Activated CD4-positive, alpha-beta T cell treated with anti-CD3 and anti-CD28 coated beads, Interleukin-10, Interleukin-2, amounts not matched to agents 100 ng/mL and 50 ng/mL, durations not matched to agents 16 hours and 8 hours (primary cell): ENCODE results near the gene MYH13.

Experiments used
- DNase-seq: peaks from one replicate; pipeline ENCODE4 v3.0.0-alpha.2; 2020

MYH13 gene

GRCh38 chr17:10339051-10339450 is 33.8 kb downstream of the MYH13 start:
- no peak for DNase-seq

- no peak for DNase-seq
Measured at GRCh38 chr17:10337976-10338375, 34.8 kb downstream of the MYH13 start.

GRCh38 chr17:10337136-10337535 is 35.7 kb downstream of the MYH13 start:
- no peak for DNase-seq

- DNase-seq: no peak
Measured at GRCh38 chr17:10336393-10336792, 36.4 kb downstream of the MYH13 start.

DNA sequence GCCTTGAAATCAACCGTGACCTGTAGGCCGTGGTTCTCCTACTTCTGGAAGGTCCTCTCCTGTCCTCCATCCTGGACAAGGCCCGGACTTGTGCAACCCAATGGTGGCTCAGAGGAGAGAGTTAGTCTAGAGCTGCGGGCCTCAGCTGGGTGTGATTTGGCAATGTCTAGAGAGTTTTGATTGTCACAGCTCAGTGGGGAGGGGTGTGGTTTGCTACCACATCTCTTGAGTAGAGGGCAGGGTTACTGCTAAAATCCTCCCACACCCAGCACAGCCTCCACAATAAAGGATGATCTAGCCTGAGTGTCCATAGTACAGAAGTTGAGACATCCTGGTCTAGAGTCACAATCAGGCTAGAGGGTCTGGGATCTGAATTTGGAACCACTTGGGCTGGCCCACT is 40.3 kb downstream of the MYH13 start:
- no peak for DNase-seq

DNA sequence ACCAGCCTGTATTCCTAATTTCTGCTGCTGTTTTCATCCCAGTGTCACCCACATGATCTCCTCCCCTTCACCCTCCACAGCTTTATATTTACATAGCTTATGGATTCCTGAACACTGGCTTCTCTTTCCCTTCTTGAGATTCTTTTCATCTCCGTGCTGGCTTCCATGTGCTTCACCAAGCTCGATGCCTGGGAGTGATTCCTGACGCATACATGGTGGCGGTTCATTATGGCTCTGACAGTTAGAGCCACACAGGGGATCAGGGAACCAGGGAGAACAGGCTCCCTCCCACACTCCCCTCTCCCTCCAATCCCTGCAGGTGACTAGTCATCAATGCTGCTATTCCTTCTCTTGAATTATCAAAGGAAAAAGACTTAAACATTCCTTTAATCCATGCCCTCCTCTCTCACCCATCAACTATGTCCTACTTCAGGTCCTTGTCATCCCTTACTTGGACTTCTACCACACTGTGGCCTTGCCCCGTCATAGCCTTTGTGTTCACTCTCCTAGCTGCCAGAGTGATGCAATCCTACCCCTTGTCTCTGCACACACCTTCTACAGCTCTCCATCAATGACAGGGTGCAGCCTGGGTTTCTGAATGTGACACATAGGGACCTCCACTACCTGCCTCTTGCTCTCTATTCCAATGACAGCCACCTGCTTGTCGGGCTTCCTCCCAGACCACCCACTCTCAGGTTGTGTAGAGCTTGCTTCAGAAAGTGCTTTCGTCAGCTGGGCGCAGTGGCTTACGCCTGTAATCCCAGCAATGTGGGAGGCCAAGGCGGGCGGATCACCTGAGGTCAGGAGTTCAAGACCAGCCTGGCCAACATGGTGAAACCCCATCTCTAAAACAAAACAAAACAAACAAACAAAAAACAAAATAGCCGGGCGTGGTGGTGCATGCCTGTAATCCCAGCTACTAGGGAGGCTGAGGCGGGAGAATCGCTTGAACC is 43.6 kb downstream of the MYH13 start:
- DNase-seq: no peak

DNA sequence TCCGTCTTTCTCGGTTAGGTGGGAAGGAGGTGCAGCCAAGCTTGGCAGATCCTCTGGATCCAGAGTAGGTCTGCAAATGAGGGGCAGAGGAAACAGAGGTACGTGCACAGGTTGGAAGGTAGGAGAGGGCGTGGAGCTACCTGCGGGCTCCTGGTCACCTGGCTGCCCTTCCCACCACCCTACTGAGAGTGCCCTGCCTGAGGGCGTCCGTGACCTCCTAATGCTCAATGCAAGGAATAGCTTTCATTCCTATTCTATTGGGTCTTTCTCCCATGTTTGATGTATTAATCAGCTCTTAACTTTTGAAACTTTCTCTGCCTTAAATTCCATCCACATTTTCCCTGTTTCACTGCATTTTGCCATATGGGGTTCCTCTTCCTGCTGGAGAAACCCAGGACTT is 44.6 kb downstream of the MYH13 start:
- no peak for DNase-seq

- DNase-seq: peak; percentile 82
Measured at GRCh38 chr17:10327640-10328039, 45.2 kb downstream of the MYH13 start.

- no peak for DNase-seq
Measured at GRCh38 chr17:10325031-10325695, 47.6 kb downstream of the MYH13 start.

- no peak for DNase-seq
Measured at GRCh38 chr17:10323812-10324610, 48.8 kb downstream of the MYH13 start.

DNA sequence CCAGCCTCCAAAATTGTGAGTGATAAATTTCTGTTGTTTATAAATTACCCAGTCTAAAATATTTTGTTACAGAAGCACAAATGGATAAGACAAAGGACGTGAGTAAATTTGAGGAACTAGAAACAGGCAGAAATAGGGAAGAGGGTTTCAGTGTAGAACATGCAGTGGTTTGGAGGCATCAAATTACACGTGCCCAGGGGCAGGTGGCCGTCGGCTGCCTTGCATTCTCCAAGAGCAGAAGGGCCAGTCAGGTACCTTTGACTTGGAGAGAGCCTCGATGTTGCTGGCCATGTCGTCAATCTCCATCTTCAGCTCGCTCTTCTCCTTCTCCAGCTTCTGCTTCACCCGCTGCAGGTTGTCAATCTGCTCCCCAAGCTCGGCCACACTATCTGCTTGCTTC is 54.3 kb downstream of the MYH13 start:
- no peak for DNase-seq

- no peak for DNase-seq
Measured at GRCh38 chr17:10317543-10317834, 55.3 kb downstream of the MYH13 start.

DNA sequence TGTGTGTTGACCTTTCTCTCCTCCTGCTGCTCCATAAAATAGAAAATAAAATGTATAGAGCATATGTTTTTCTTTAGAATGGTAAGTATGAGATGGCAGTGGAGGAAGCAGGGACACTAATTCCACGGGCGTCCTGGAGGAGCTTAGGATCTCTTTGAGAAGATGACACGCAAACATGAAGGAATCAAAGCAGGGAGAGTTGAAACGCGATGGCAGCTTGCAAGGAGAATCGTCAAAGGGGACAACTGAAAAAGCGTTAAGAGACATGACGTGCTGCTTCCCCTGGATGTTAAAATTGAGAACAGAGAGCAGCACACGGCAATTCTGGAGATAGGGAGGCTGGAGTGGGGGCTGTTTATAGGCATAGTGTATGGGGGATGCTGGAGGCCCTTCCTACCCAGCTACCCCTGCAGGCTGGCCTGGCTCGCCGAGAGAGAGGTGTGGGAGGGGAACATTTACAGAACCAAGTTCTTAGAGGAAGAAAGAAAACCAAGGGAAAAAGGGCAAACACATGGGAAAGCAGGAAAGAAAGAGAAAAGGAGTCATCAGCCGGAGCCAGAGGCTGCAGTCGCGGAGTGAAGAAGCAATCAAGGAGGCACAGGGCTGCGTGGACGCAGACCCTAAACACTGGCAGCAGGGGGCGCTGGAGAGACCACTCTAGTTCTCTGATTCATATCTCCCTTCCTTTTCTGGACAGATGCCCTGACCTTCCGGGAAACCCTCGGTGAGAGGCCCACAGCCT is 55.8 kb downstream of the MYH13 start:
- DNase-seq: peak; percentile 63

DNA sequence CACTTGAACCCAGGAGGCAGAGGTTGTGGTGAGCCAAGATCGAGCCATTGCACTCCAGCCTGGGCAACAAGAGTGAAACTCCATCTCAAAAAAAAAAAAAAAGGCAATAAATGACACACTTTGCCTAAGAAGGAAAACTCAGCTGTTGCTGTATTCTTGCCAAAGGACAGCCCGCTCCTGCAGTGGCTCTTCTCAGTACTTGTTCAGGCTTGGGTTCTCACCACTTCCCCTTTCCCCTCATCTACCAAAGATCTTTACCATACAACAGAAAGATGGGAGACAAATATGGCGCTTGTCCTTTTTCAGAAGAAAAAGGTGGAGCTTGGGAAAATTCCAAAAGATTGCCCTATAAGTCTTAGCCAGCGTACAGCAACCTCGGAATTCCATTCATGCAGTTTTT is 58.5 kb downstream of the MYH13 start:
- no peak for DNase-seq

- no peak for DNase-seq
Measured at GRCh38 chr17:10313037-10313672, 59.7 kb downstream of the MYH13 start.

DNA sequence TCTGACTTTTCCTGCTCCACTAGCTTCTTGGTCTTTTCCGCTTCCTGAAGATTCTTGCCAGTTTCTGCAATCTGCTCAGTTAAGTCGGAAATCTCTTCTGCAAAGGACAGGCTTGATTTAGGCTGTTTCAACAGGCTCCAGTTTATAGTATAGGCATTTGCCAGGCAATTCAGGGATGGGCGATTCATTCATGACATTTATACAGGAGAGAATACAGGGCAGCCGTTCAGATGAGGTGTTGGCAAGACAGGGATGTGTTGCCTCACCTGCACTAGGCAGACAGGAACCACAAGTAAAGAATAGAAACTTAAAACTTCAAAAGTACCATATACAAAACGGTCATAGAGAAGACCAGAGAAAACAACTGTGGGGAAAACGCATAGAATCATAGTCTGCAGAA is 61.7 kb downstream of the MYH13 start:
- no peak for DNase-seq

GRCh38 chr17:10309003-10309974 is 63.5 kb downstream of the MYH13 start:
- DNase-seq: no peak

DNA sequence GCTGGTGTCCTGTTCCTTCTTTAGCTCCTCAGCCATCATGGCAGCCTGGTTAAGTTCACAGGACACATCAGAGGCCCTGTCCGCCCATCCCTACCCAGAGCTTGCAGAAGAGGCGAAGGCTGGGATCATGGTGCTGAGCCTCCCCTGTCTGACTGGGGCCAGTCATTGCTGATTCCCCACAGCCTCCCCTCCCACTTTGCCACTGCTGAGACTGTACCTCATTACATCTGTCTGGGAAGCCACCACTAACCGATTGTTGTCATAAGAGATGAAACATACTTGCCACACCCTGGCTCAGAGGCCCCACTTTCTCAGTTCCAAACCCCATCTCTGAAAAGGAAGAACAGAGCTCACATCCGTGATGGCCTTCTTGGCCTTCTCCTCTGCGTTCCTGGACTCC is 66.2 kb downstream of the MYH13 start:
- no peak for DNase-seq

DNA sequence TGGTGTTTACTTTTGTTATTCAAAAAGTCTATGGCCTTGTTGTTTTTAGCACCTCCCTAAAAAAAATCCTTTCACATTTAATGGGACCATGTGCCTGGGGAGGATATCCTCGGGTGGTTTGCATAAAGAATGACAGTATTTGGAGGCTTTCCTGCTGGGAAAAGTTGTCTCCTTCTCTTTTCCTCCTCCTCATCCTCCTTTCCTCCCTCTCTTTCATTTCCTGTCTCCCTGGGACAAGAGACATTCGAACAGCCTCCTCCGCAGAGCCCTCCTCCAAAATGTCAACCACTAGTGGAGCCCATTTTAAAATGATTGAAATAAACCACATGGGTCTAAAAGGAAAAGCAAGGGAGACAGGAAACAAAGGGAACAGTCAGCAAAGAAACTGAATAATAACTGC is 67.4 kb downstream of the MYH13 start:
- no peak for DNase-seq

GRCh38 chr17:10304758-10305300 is 68.0 kb downstream of the MYH13 start:
- no peak for DNase-seq

- no peak for DNase-seq
Measured at GRCh38 chr17:10297691-10298090, 75.1 kb downstream of the MYH13 start.
